SKM-1 treated with dmso at 0.1 percent for 144 hours (cell line): Measurements from ENCODE around the gene CBARP.

Experiments
- DNase-seq: peaks from one replicate; lab custom pipeline; 2025; ENCODE audit not compliant: unreplicated experiment; lab: John Stamatoyannopoulos, UW

CBARP gene

GRCh38 chr19:1240925-1241324 lies 3.1 kb upstream of the CBARP start:
- DNase-seq, result no peak

- peak; percentile 71 for DNase-seq
Observed at GRCh38 chr19:1239796-1240737, 2.3 kb upstream of the CBARP start.

GRCh38 chr19:1239420-1239795 lies 1.6 kb upstream of the CBARP start:
- no peak for DNase-seq

DNA sequence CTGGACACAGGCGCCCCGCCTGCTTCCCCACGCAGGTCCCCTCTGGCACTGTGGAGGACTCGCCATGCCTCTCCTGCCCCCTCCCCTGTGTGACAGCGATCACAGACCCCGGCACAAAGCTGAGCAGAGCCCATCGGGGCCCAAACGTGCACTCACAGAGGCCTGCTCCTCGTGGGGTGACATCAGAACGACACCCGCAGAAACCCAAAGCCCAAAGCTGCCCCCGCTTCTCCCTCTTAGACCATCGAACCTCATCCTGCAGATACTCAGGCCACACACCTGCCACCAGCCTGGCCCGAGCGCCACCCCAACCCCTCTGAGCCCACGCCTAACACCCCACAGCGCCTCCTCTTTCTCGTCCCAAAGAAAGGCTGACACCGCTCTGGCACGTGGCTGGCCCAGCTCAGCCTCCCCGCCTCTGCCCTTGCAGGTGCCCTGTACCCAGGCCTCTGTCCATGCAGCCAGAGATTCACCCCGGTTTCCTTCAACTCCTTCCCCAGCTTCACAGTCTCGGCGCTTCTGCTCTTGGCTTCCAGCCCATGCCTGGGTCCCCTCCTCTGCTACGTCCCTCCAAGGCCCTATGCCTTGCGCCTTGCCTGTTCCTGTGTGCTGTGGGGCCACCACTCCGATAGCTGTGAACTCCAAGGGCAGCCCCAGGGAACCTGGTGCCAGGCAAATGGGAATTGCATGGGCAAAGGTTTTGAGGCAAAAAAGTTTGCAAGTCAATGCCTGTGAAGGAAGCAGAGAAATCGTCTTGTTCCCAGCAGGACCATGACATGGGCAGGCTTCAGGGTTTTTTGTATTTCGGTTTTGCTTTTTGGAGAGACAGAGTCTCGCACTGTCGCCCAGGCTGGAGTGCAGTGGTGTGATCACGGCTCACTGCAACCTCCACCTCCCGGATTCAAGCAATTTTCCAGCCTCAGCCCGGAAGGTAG lies 831 bp upstream of the CBARP start:
- DNase-seq, result no peak

DNA sequence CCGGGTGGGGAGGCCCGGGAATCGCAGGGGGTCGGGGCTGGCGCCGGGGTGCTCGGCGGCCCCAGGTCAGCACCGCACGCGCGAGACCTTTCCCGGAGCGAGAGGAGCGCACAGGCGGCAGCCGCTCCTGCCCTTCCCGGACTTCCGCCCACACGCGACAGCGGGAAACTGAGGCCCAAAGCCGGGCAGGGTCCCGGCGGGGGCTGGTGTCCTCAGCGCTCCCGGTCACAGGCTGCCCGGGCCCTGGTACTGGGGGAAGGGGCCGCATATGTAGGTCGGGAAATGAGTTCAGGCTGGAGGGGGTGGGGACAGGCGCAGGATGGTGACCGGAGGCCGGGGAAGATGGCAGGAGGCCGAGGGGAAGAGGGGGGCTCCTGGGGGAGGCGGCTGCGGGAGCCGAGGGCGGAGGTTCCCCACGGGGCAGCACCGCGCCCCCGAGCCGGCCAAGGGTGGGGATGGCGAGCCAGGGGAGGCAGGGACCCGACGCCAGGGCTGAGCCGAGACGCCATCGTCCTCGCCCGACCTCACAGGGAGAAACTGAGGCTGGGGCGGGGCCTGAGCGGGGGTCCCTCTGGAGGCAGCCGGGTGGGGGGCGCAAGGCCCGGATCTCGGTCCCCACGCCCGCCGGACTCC lies 662 bp downstream of the CBARP start:
- no peak for DNase-seq

DNA sequence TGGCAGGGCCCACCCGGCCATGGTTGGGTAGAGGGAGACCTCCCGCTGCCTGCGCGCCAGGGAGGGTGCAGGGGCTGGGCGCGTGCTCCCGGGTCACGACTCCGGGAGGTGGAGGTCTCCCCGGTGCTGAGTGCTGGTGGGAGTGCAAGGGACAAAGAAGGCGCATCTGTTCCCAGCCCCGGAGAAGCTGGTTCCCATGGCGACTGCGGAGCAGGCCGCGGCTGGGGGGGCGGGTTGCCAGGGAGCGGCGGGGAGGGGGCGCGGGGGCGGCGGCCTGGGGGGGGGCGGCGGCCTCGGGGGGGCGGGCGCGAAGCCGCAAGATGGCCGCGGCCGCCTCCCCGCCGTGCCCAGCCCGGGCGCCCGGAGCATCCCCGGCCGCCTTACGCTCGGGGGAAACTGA lies 1.2 kb downstream of the CBARP start:
- no peak for DNase-seq

DNA sequence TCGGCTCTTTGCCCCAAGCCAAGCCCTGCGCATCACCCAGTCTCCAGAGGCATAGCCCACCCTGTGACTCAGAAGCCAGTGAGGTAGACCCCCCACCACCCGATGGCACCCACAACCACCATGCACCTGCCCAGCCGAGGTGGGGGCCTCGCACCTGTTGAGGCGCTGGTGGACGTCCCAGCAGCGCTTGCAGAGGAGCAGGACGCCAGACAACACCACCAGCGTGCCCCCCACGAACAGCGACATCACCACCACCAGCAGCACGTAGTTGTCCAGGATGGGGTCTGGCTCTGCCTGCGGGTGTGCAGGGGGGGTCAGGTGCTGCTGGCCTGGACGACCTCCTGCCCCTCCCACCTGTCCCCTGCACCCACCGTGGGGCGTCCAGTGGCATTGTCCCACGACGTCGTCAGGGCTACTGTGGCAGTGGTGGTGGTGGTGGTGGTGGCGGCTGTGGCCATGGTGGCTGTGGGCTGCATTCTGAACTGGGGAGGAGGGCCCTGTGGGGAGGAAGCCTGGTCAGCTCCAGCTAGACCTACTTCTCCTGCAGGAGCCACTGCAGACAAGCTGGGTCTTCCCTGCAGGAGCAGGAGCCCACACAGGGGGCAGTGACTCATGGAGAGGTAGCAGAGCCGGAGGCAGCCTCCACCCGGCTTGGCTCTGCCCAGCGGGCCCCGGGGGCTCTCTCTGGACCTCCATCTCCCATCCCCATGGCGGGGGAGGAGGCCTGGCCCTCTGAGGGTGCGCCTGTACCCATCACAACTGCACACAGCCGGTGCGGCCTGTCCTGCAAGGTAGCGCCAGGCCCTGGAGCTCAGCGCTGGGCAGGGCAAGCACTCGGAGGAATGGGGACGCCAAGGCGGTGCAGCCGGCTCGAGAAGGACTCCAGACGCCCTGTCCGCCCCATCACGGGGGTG lies 1.9 kb downstream of the CBARP start:
- no peak for DNase-seq

DNA sequence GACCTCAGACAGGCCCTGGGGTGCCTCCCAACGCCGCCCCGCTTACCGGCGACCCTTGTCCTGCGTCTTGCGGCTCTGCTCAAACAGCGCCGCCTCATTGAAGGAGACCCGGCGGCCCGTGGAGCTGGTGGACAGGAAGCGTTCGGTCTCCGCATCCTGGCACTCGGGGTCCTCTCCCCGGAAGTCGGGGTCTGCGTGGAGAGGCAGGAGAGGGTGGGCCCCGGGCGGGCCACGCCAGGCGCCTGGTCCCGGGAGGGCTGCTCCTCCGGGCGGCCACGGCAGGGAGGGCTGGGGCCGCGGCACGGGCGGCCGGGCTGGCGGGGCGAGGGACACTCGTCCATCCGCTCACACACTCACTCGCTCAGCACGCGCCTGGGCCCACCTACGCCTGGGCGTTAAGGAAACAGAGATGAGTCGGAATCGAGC lies 2.8 kb downstream of the CBARP start:
- no peak for DNase-seq

DNA sequence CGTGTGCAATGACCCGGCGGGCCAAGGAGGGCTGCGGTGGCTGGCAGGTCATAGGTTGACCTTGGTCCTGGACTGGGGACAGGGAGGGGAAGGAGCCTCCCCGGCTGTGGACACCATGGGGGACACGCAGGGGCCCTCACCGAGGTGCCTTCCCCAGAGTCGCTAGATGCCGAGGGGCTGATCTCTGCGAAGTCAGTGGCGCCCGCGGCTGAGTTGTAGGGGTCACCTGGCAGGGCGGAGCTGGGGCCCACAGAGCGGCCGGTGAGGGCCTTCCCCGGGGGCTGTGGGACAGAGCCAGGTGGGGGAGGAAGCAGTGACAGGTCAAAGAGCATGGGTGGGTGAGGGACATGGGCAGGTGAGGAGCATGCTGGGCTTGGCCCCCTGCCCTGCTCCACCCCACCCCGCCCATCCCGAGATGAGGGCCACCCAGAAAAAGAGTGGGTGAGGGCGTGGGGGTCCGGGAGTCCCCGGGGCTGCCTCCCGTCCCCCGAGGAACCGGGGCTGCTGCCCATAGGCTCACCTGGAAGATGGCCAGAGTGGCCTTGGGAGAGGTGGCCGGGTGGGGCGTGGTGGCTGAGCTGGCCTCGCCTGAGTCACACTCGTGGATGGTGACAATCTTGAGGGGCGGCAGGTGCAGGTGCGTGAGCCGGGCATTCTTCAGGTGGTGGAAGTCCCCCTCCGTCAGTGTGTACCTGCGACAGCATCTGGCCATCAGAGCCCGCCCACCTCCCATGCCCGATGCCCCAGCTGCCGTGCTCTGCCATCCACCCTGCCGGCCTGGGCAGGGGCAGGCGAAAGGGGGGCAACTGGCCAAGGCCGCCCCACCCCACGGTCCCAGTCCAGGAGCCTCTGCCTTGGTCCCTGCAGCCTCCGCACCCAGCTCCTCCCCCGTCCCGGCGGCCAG lies 3.5 kb downstream of the CBARP start:
- DNase-seq, result no peak

GRCh38 chr19:1233115-1233667 lies 4.6 kb downstream of the CBARP start:
- DNase-seq, result no peak

GRCh38 chr19:1232652-1233072 lies 5.1 kb downstream of the CBARP start:
- DNase-seq, result no peak

DNA sequence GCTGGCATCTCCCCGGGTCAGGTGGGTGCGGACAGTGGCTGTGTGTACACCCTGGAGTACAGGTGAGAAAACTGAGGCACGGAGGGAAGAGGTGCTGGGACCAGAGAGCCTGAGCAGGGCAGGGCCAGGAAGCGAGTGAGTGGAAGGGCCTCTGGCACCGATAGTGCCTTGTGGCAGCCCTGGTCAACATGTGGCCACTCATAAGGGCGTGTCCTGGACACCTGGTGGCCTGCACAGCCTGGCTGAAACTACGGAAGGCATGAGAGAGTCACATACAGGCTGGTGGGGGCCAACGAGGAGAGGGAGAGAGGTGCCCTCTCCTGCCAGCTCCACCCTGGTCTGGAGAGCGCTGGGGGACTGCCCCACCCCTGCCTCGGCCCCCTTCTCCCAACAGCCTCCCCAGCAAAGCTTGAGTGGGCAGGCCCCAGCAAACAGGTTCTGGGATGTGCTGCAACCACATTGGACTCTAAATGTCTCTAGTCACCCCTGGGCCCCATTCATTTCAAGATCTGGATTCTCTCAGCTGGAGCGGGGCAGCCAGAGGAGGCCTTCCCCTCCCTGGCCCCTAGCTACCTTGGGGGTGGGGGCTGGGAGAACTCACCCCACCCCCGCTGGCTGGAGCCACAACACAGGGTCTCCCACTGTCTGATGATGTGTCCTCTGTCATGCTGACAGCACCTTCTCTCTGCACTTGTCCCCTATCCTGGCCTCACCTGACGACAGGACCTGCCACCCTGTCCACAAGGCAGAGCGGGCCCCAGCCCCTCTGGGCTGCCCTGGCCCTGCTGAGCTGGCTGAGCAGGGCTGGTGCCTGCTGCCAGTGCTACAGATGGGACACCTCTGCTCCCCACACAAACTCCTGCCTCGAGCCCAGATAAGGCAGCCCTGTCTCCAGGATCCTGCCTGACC lies 5.8 kb downstream of the CBARP start:
- no peak for DNase-seq

DNA sequence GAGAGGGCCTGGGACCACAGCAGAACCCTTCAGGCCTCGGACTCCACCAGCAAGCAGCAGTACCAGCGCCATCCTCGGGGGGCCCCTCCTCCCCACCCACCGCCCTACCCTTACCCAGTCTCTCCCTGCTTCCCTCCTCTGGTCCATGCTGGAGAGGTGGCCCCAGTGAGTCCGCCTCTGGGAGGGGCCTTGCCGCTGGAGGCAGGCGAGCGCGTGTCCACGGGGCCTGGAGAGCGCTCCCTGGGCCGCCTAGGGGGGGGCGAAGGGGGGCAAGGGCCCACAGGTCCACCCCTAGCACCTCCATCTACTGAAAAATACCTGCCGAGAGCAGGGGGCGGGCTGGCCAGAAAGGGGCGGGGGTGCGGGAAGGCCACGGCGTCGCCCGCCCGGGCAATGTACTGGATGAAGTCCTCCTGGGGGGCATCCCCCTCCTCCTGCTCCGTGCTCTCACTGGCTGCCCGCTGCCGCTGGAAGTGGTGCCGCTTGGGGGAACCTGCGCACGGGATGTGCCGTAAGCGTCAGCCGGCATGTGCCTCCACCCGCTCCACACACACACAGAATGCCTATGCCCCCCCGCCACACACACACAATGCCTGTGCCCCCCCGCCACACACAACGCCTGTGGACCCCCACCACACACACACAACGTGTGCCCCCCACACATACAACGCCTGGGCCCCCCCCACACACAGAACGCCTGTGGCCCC lies 6.9 kb downstream of the CBARP start:
- no peak for DNase-seq

DNA sequence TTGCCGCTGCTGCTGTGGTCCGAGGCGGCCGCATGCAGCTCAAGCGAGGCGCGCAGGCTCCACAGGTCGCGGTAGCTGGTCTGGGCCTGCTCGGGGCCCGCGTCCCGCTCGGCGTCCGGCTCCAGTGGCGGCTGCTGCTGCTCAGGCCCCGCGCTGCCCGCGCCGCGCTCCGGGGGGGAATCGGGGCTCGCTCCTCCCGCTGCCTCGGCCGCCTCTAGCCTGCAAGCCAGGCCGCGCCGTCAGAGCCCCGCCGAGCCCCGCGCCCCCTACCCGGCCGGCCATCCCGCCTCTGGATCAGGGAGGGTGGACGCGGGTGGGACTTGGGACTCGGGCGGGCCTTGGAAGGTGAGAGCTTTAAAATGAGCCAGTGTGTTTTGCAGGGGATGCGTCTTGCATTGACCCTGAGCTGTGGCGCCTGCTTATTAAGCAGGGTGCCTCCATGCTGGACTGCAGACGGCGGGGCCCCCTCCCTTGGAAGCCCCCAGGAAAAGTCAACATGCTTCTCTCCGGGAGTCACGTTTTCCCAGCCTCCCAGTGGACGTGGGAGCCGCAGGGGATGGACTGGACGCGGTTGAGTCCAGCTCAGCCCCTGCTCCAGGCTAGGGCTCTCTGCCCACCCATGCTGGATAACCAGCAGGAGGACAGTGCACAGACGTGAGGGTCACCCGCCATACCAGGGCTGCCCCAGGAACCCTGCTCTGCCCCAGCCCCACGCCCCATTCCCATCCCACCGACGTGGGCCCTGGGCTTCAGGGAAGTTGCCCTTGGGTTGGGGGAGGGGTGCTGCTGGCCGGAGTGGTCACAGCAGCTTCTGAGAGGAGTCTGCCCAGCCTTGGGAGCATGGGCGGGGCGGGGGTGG lies 7.7 kb downstream of the CBARP start:
- DNase-seq, result no peak

- DNase-seq, result no peak
Observed at GRCh38 chr19:1229056-1229923, 8.5 kb downstream of the CBARP start.
